Suprapubic skin (tissue), 4 donors: ENCODE measurements around the gene CNOT11. TPM values are rescaled to one million over a fixed set of nuclear protein-coding genes. Genes with fewer than 3 reads are reported as not detected.

ENCODE experiments used
- DNase-seq, 2 donors: peaks; one replicate each; pipeline ENCODE4 v3.0.0-alpha.2; 2019; ENCODE audit warnings: low spot score in 2 of 2
- H3K27ac ChIP-seq: fragments of 200-600 bp; sonication (generic); one replicate; pipeline ENCODE4 v1.5.1; 2019
- H3K27me3 ChIP-seq: fragments of 200-600 bp; sonication (generic); one replicate; pipeline ENCODE4 v1.5.1; 2019
- H3K36me3 ChIP-seq: fragments of 200-600 bp; sonication (generic); one replicate; pipeline ENCODE4 v1.5.1; 2019
- H3K4me1 ChIP-seq: fragments of 200-600 bp; sonication (generic); one replicate; pipeline ENCODE4 v1.5.1; 2019
- H3K4me3 ChIP-seq: fragments of 200-600 bp; sonication (generic); one replicate; pipeline ENCODE4 v1.5.1; 2019; ENCODE audit warnings: mild to moderate bottlenecking
- H3K9me3 ChIP-seq: fragments of 200-600 bp; sonication (generic); one replicate; pipeline ENCODE4 v1.5.1; 2019
- CTCF ChIP-seq, 2 donors: fragments of 200-600 bp in 1 of 2; fragments of 450-650 bp in 1 of 2; sonication (generic) in 1 of 2; IDR thresholded peaks; one replicate each; pipeline ENCODE4 v1.5.1; 2016 to 2019; ENCODE audit warnings: antibody characterized with exemption in 2 of 2, mild to moderate bottlenecking in 1 of 2, moderate library complexity in 1 of 2
- EP300 ChIP-seq: sonication (generic); formaldehyde crosslinking; IDR thresholded peaks from one replicate; pipeline ENCODE4 v1.6.1; 2017; ENCODE audit warnings: antibody characterized with exemption
- POLR2A ChIP-seq, 2 donors: fragments of 450-650 bp; IDR thresholded peaks; one replicate each; pipeline ENCODE4 v1.6.1; 2017; ENCODE audit warnings: antibody characterized with exemption in 2 of 2, mild to moderate bottlenecking in 2 of 2, moderate library complexity in 2 of 2
- POLR2AphosphoS5 ChIP-seq, 3 donors: sonication (generic); formaldehyde crosslinking; IDR thresholded peaks; one replicate each; pipeline ENCODE4 v1.6.1; 2017; ENCODE audit warnings: antibody characterized with exemption in 3 of 3
- WGBS: methylation state at CpG from one replicate; pipeline ENCODE4 v1.1.5; 2018; 5-methylcytosine and 5-hydroxymethylcytosine counted together
- total RNA-seq, 4 donors: library from RNA; depleted of rRNA; stranded (reverse); fragments of >200 nt; gene quantifications; one replicate each; pipeline ENCODE4 v1.1.0, GENCODE V29; 2016

Gene CNOT11
- total RNA-seq, 4 donors from 2014 or later, result 24.9 to 32.7 (median 28.6) TPM

GRCh38 chr2:101251844-101252407 is 760 bp upstream of the CNOT11 start:
- 22% methylated on average over 16 of the region's 16 CpGs for WGBS

GRCh38 chr2:101253013-101253702 is 472 bp downstream of the CNOT11 start:
- TF ChIP-seq CTCF (IDR thresholded peaks at IDR 0.05), result no peak
- no peak for TF ChIP-seq POLR2AphosphoS5 (IDR thresholded peaks at IDR 0.05)
- TF ChIP-seq POLR2A (IDR thresholded peaks at IDR 0.05), result peak in 1 of 2 donors; percentile 12
- H3K9me3 ChIP-seq, result no peaks in the 10 kb centered on the region
- H3K36me3 ChIP-seq, result no peaks in the 10 kb centered on the region
- peak overlapping the region; percentile 91 for H3K27ac ChIP-seq
- peak overlapping the region; percentile 79 for H3K4me3 ChIP-seq
- under 1% methylated on average over 36 of the region's 65 CpGs for WGBS
- H3K27me3 ChIP-seq, result no peaks in the 10 kb centered on the region
- peaks cover 44% of the 10 kb centered on the region for H3K4me1 ChIP-seq
- peak; percentile 86 to 87 for DNase-seq

More at GRCh38 chr2:101251844-101252407, 760 bp upstream of the CNOT11 start:
- Histone ChIP-seq H3K9me3 (no peaks in the 10 kb centered on the region), H3K27me3 (no peaks in the 10 kb centered on the region), H3K4me3 (peak overlapping the region; percentile 79), H3K36me3 (no peaks in the 10 kb centered on the region), H3K27ac (peak overlapping the region; percentile 91), H3K4me1 (peaks cover 42% of the 10 kb centered on the region)
- DNase-seq, result no peak
- no peak for TF ChIP-seq POLR2AphosphoS5 (IDR thresholded peaks at IDR 0.05)
- peak; percentile 25 to 27 for TF ChIP-seq CTCF (IDR thresholded peaks at IDR 0.05)

GRCh38 chr2:101253703-101254450 is 1.2 kb downstream of the CNOT11 start:
- H3K4me1 ChIP-seq, result peaks cover 44% of the 10 kb centered on the region
- no peaks in the 10 kb centered on the region for H3K9me3 ChIP-seq
- WGBS, result 23% methylated on average over 17 of the region's 17 CpGs
- peak overlapping the region; percentile 79 for H3K4me3 ChIP-seq
- H3K27ac ChIP-seq, result no peak overlapping the region
- no peaks in the 10 kb centered on the region for H3K27me3 ChIP-seq
- no peak for TF ChIP-seq EP300
- no peak for TF ChIP-seq POLR2AphosphoS5 (IDR thresholded peaks at IDR 0.05)
- no peak for TF ChIP-seq POLR2A (IDR thresholded peaks at IDR 0.05)
- TF ChIP-seq CTCF (IDR thresholded peaks at IDR 0.05), result no peak
- H3K36me3 ChIP-seq, result peaks cover 5% of the 10 kb centered on the region
- no peak for DNase-seq

- no peak overlapping the region for H3K27ac ChIP-seq
- H3K36me3 ChIP-seq, result peaks cover 11% of the 10 kb centered on the region
- 76% methylated on average over 3 of the region's 3 CpGs for WGBS
- no peak for DNase-seq
- no peaks in the 10 kb centered on the region for H3K9me3 ChIP-seq
- no peak overlapping the region for H3K4me3 ChIP-seq
- peaks cover 44% of the 10 kb centered on the region for H3K4me1 ChIP-seq
- TF ChIP-seq EP300 (no peak), POLR2AphosphoS5 (IDR thresholded peaks at IDR 0.05) (no peak), CTCF (IDR thresholded peaks at IDR 0.05) (no peak), POLR2A (IDR thresholded peaks at IDR 0.05) (no peak)
- H3K27me3 ChIP-seq, result no peaks in the 10 kb centered on the region
Measured at GRCh38 chr2:101255501-101255900, 2.8 kb downstream of the CNOT11 start.

- no peaks in the 10 kb centered on the region for H3K27me3 ChIP-seq
- no peak for TF ChIP-seq POLR2AphosphoS5 (IDR thresholded peaks at IDR 0.05)
- no peak for TF ChIP-seq CTCF (IDR thresholded peaks at IDR 0.05)
- TF ChIP-seq EP300, result no peak
- TF ChIP-seq POLR2A (IDR thresholded peaks at IDR 0.05), result no peak
- peaks cover 44% of the 10 kb centered on the region for H3K4me1 ChIP-seq
- no peak for DNase-seq
- WGBS, result 89% methylated on average over 2 of the region's 2 CpGs
- no peak overlapping the region for H3K4me3 ChIP-seq
- no peaks in the 10 kb centered on the region for H3K9me3 ChIP-seq
- peaks cover 11% of the 10 kb centered on the region for H3K36me3 ChIP-seq
- H3K27ac ChIP-seq, result no peak overlapping the region
Measured at GRCh38 chr2:101256316-101256715, 3.6 kb downstream of the CNOT11 start.
